ENCODE measurements around the gene WDR27.

- TF ChIP-seq CTCF (IDR thresholded peaks at IDR 0.05; ENCODE audit: poor library complexity) (no peak), EZH2 (IDR thresholded peaks at IDR 0.05; ENCODE audit: borderline replicate concordance) (no peak)
Measured at GRCh38 chr6:169629256-169629655, 72.6 kb downstream of the WDR27 start.
